IMR-90 (cell line): Measurements from ENCODE around the gene USP17L28. TPM values are rescaled to one million over a fixed set of nuclear protein-coding genes. Genes with fewer than 3 reads are reported as not detected.
"Not testable (repeated sequence)": the region's sequence is repeated elsewhere in the genome, so short reads cannot be mapped to it uniquely, and the experiment has no call there.

ENCODE experiments used
- ATAC-seq: fragments of 200-7000 bp; cut with Tn5 transposase; 2 replicates; pipeline ENCODE4 v1.9.1; 2020; ENCODE audit warnings: low read depth, mild to moderate bottlenecking, moderate library complexity
- Bru-seq: library from RNA; stranded (reverse); fragments of 400-500 nt; gene quantifications from one replicate; lab custom pipeline; 2021; lab: Mats Ljungman, UMichigan
- BruChase-seq, 2 experiments: library from RNA; stranded (reverse); fragments of 400-500 nt; gene quantifications; one replicate each; lab custom pipeline; 2021; lab: Mats Ljungman, UMichigan
- BruUV-seq: library from RNA; stranded (reverse); fragments of 400-500 nt; replicated peaks from 2 replicates; lab custom pipeline; 2021; lab: Mats Ljungman, UMichigan
- CTCF ChIA-PET: fragments of 300-600 bp; formaldehyde crosslinking; extraction: SDS; loops from one replicate; lab custom pipeline; 2021; ENCODE audit warnings: antibody characterized with exemption; lab: Yijun Ruan, JAX
- POLR2A ChIA-PET: fragments of 300-600 bp; sonication (Branson Sonifier 250); formaldehyde crosslinking; loops from one replicate; lab custom pipeline; 2022; ENCODE audit warnings: antibody characterized with exemption; ENCODE audit not compliant: unreplicated experiment; lab: Charles Lee
- DNase-seq: peaks from one replicate; pipeline ENCODE4 v3.0.0; 2013
- H2AFZ ChIP-seq: replicated peaks from 2 replicates; pipeline ENCODE3; 2013; ENCODE audit warnings: low read length, mild to moderate bottlenecking; ENCODE audit not compliant: poor library complexity
- H2AK5ac ChIP-seq: 2 replicates; pipeline ENCODE4 v1.6.1; 2013; ENCODE audit warnings: low read depth, low read length, inconsistent platforms
- H2AK9ac ChIP-seq: replicated peaks from 2 replicates; pipeline ENCODE3; 2013; ENCODE audit warnings: mild to moderate bottlenecking, low read depth, low read length, moderate library complexity; ENCODE audit not compliant: poor library complexity
- H2BK120ac ChIP-seq: 2 replicates; pipeline ENCODE4 v1.6.1; 2013; ENCODE audit warnings: low read depth, low read length, inconsistent platforms
- H2BK15ac ChIP-seq: 3 replicates; pipeline ENCODE4 v1.6.1; 2013; ENCODE audit warnings: low read depth, low read length, inconsistent platforms
- H2BK20ac ChIP-seq: 2 replicates; pipeline ENCODE4 v1.6.1; 2013; ENCODE audit warnings: low read depth, mild to moderate bottlenecking, inconsistent platforms, low read length, moderate library complexity
- H2BK5ac ChIP-seq: 2 replicates; pipeline ENCODE4 v1.6.1; 2013; ENCODE audit warnings: mild to moderate bottlenecking, low read depth, low read length, inconsistent platforms; ENCODE audit not compliant: poor library complexity, severe bottlenecking
- H3K14ac ChIP-seq: replicated peaks from 2 replicates; pipeline ENCODE4 v1.6.1; 2013; ENCODE audit warnings: low read depth, low read length, inconsistent platforms
- H3K18ac ChIP-seq: 2 replicates; pipeline ENCODE4 v1.6.1; 2013; ENCODE audit warnings: low read depth, low read length, control low read depth
- H3K23ac ChIP-seq: 2 replicates; pipeline ENCODE4 v1.6.1; 2013; ENCODE audit warnings: low read depth, low read length, inconsistent platforms
- H3K27ac ChIP-seq: 2 replicates; pipeline ENCODE4 v1.5.1; 2013; ENCODE audit warnings: mild to moderate bottlenecking, control low read depth, low read length; ENCODE audit not compliant: insufficient read depth
- H3K27me3 ChIP-seq: 2 replicates; pipeline ENCODE4 v1.6.1; 2013; ENCODE audit warnings: low read length; ENCODE audit not compliant: control insufficient read depth, insufficient read depth
- H3K36me3 ChIP-seq: 2 replicates; pipeline ENCODE4 v1.6.1; 2013; ENCODE audit warnings: low read length, mixed read lengths; ENCODE audit not compliant: control insufficient read depth, insufficient read depth
- H3K4ac ChIP-seq: 2 replicates; pipeline ENCODE4 v1.6.1; 2013; ENCODE audit warnings: low read depth, low read length, inconsistent platforms
- H3K4me1 ChIP-seq: 2 replicates; pipeline ENCODE4 v1.6.1; 2013; ENCODE audit warnings: low read length, mixed read lengths; ENCODE audit not compliant: control insufficient read depth, insufficient read depth
- H3K4me2 ChIP-seq: 2 replicates; pipeline ENCODE4 v1.6.1; 2013; ENCODE audit warnings: low read depth, mild to moderate bottlenecking, control low read depth, low read length, moderate library complexity
- H3K4me3 ChIP-seq: 2 replicates; pipeline ENCODE4 v1.5.1; 2013; ENCODE audit warnings: low read depth, mild to moderate bottlenecking, control low read depth, low read length, moderate library complexity; ENCODE audit not compliant: insufficient read depth
- H3K56ac ChIP-seq: 2 replicates; pipeline ENCODE4 v1.6.1; 2013; ENCODE audit warnings: low read length, inconsistent platforms; ENCODE audit not compliant: insufficient read depth; ENCODE audit errors: extremely low read depth
- H3K79me1 ChIP-seq, 2 experiments: 2 replicates each; pipeline ENCODE4 v1.6.1; 2013; ENCODE audit warnings: low read length in 2 of 2, inconsistent platforms in 1 of 2, low read depth in 1 of 2
- H3K9ac ChIP-seq: 2 replicates; pipeline ENCODE4 v1.6.1; 2013; ENCODE audit warnings: low read depth, low read length, control low read depth
- H3K9me1 ChIP-seq: 2 replicates; pipeline ENCODE4 v1.6.1; 2013; ENCODE audit warnings: low read length, inconsistent platforms; ENCODE audit not compliant: insufficient read depth
- H3K9me3 ChIP-seq: 2 replicates; pipeline ENCODE4 v1.6.1; 2013; ENCODE audit warnings: low read length; ENCODE audit not compliant: control insufficient read depth, insufficient read depth
- H4K20me1 ChIP-seq: 2 replicates; pipeline ENCODE4 v1.6.1; 2013; ENCODE audit warnings: low read length, inconsistent platforms; ENCODE audit not compliant: insufficient read depth
- H4K5ac ChIP-seq: 2 replicates; pipeline ENCODE4 v1.6.1; 2013; ENCODE audit warnings: mild to moderate bottlenecking, low read depth, low read length, control low read depth
- H4K8ac ChIP-seq, 2 experiments: 2 replicates each; pipeline ENCODE4 v1.6.1; 2013; ENCODE audit warnings: low read depth in 2 of 2, low read length in 2 of 2, control low read depth in 1 of 2, inconsistent platforms in 1 of 2
- H4K91ac ChIP-seq: 2 replicates; pipeline ENCODE4 v1.6.1; 2013; ENCODE audit warnings: low read depth, low read length, inconsistent platforms; ENCODE audit not compliant: insufficient read depth
- WGBS, 2 experiments: methylation state at CpG; one replicate each; pipeline versions ENCODE4 v1.1.5 to v1.1.7; 2013; ENCODE audit warnings: missing lambda C conversion rate in 2 of 2; ENCODE audit not compliant: insufficient read length in 1 of 2; ENCODE audit errors: extremely low coverage in 2 of 2; 5-methylcytosine and 5-hydroxymethylcytosine counted together
- dilution Hi-C: fragments of 300-500 bp; cut with HindIII; formaldehyde crosslinking; loops from one replicate; pipeline ENCODE4 v1.14.3; 2018; ENCODE audit warnings: low sequenced_read_pairs; ENCODE audit not compliant: unreplicated experiment
- in situ Hi-C: fragments of 300-500 bp; cut with MboI; formaldehyde crosslinking; loops from 3 replicates; pipeline ENCODE4 v1.14.3; 2019; ENCODE audit warnings: low sequenced_read_pairs, inconsistent platforms, mixed read lengths
- intact Hi-C: fragments of 100-400 bp; cut with micrococcal nuclease; formaldehyde crosslinking; loops from 2 replicates; pipeline ENCODE4 v1.10.0; 2022
- long read RNA-seq: library from polyadenylated mRNA; unstranded; transcript quantifications from one replicate; pipeline ENCODE4 v2.0.0, GENCODE V29; 2021; ENCODE audit not compliant: unreplicated experiment
- polyA plus RNA-seq, 3 experiments: library from polyadenylated mRNA; depleted of rRNA; stranded (reverse); fragments of >200 nt; gene quantifications; 2 replicates each; pipeline ENCODE4 v1.2.3, GENCODE V29; 2012; ENCODE audit warnings: low replicate concordance in 1 of 3
- total RNA-seq: library from RNA; depleted of rRNA; stranded (reverse); fragments of >200 nt; gene quantifications from 2 replicates; pipeline ENCODE4 v1.2.3, GENCODE V29; 2012; rRNA removed

Gene USP17L28
- not detected in 2 replicates for total RNA-seq
- not detected in 2 replicates for polyA plus RNA-seq (2012; rRNA removed)
- polyA plus RNA-seq (2012; cell fraction: cytosol; rRNA removed) = not detected in 2 replicates
- polyA plus RNA-seq (2012; cell fraction: nucleus; rRNA removed; ENCODE audit: low replicate concordance) = not detected in 2 replicates
- Bru-seq, nascent RNA = not detected
- not detected for BruChase-seq, experiment 1, labeled RNA remaining after a 6-hour chase
- BruChase-seq, experiment 2, labeled RNA remaining after a 2-hour chase = not detected
- long read RNA-seq = 0 reads

GRCh38 chr4:9348593-9348992 is at the start of gene USP17L28:
Gene USP17L28, plus strand, starts transcription at chr4:9348893. Its CDS starts 0 bp downstream, at chr4:9348893.
- H2BK15ac ChIP-seq, H3K4me3 ChIP-seq, H4K20me1 ChIP-seq, DNase-seq, BruUV-seq, H3K14ac ChIP-seq, H3K27ac ChIP-seq, H2BK5ac ChIP-seq, H2AFZ ChIP-seq, H3K4ac ChIP-seq, intact Hi-C loops, H3K9me3 ChIP-seq, H4K5ac ChIP-seq, H3K36me3 ChIP-seq, H4K8ac ChIP-seq, H3K23ac ChIP-seq, H2BK20ac ChIP-seq, CTCF ChIA-PET, H3K79me1 ChIP-seq, H3K9me1 ChIP-seq, H2AK9ac ChIP-seq, H4K91ac ChIP-seq, in situ Hi-C loops, H3K9ac ChIP-seq, H2AK5ac ChIP-seq, ATAC-seq, H3K18ac ChIP-seq, H3K4me1 ChIP-seq, H3K4me2 ChIP-seq, dilution Hi-C loops, H3K27me3 ChIP-seq, POLR2A ChIA-PET, H3K56ac ChIP-seq, H2BK120ac ChIP-seq: not testable (repeated sequence)
- WGBS, 2 experiments = no CpG with 5 or more reads among the region's 15 CpGs

GRCh38 chr4:9324191-9324590 is 24.5 kb upstream of the USP17L28 start:
- H3K79me1 ChIP-seq, H3K27me3 ChIP-seq, POLR2A ChIA-PET, H3K9me3 ChIP-seq, H3K9ac ChIP-seq, H2AFZ ChIP-seq, H3K23ac ChIP-seq, H3K4me2 ChIP-seq, H3K9me1 ChIP-seq, H4K91ac ChIP-seq, H3K4ac ChIP-seq, DNase-seq, H2BK20ac ChIP-seq, CTCF ChIA-PET, H3K18ac ChIP-seq, H3K36me3 ChIP-seq, H2AK9ac ChIP-seq, in situ Hi-C loops, H3K4me1 ChIP-seq, BruUV-seq, H2BK5ac ChIP-seq, H2BK15ac ChIP-seq, H3K14ac ChIP-seq, intact Hi-C loops, H3K56ac ChIP-seq, H3K4me3 ChIP-seq, H3K27ac ChIP-seq, H4K20me1 ChIP-seq, H4K5ac ChIP-seq, dilution Hi-C loops, H2AK5ac ChIP-seq, H4K8ac ChIP-seq, ATAC-seq, H2BK120ac ChIP-seq: not testable (repeated sequence)
- WGBS, 2 experiments = no CpG with 5 or more reads among the region's 13 CpGs
